Activated T-helper 1 cell treated with anti-CD3 and anti-CD28 coated beads, Interleukin-12 subunit alpha, Interleukin-12 subunit beta, Interleukin-2, Interleukin-4 antibody, amounts not matched to agents 30 ng/mL and 10 ng/mL and 1 ng/mL, durations not matched to agents 14 hours and 24 hours and 36 hours (primary cell): ENCODE data around the gene CBX8. TPM values are rescaled to one million over a fixed set of nuclear protein-coding genes. Genes with fewer than 3 reads are reported as not detected.

Source experiments
- DNase-seq: peaks from one replicate; pipeline ENCODE4 v3.0.0; 2021; ENCODE audit warnings: low spot score
- H3K27ac Mint-ChIP-seq: one replicate; pipeline ENCODE4 v1.8.0; 2021; ENCODE audit warnings: mild to moderate bottlenecking, mixed read lengths
- H3K27me3 Mint-ChIP-seq: one replicate; pipeline ENCODE4 v1.8.0; 2022; ENCODE audit warnings: mild to moderate bottlenecking, moderate library complexity, mixed read lengths; ENCODE audit not compliant: insufficient read depth
- H3K36me3 Mint-ChIP-seq: one replicate; pipeline ENCODE4 v1.8.0; 2021; ENCODE audit warnings: low read depth, mixed read lengths
- H3K4me1 Mint-ChIP-seq: one replicate; pipeline ENCODE4 v1.8.0; 2021; ENCODE audit warnings: low read depth, mixed read lengths
- H3K4me3 Mint-ChIP-seq: one replicate; pipeline ENCODE4 v1.8.0; 2021; ENCODE audit warnings: mild to moderate bottlenecking, moderate library complexity, mixed read lengths
- H3K9me3 Mint-ChIP-seq: one replicate; pipeline ENCODE4 v1.8.0; 2021; ENCODE audit warnings: mixed read lengths
- intact Hi-C: fragments of 100-400 bp; cut with micrococcal nuclease; formaldehyde crosslinking; loops from one replicate; pipeline ENCODE4 v1.15.1; 2024
- total RNA-seq: library from RNA; stranded (reverse); gene quantifications from 2 replicates; pipeline ENCODE4 v1.2.3, GENCODE V29; 2022

The CBX8 gene
- total RNA-seq, 1 donor from 2014 or later: 6.2 TPM

DNA sequence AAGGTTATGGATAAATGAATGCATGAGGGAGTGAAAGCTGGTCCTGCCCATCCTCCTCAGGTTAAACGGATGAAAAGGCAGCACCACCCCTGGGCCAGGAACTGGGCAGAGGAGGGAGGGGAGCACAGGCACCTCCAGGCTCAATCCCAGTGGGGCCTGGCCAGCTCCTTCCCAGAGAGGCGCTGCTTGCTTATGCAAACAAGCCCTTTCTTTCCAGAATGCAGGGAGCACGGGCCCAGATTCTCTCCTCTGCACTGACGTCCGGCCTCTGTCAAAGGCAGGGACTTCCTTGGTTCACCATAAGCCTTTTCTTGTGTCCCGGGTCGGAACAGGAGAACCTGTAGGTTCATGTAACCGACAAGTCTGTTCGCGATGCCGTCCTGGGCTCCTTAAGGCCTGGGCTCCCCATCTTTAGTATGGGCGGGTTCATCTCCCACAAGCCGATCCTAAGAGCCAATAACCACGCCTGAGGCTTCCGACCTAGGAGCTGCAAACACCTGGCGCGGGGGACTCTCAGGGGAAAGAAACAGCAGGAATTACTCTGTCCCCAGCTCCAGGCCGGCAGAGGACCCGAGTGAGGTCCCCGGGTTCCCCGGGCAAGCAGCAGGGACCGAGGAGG, 49.9 kb downstream of the CBX8 start:
- Mint-ChIP-seq H3K27me3 (peaks cover 39% of the 10 kb centered on the region), H3K4me3 (no peak overlapping the region), H3K9me3 (no peaks in the 10 kb centered on the region), H3K4me1 (peaks cover 11% of the 10 kb centered on the region), H3K36me3 (no peaks in the 10 kb centered on the region), H3K27ac (no peak overlapping the region)
- no peak for DNase-seq
- intact Hi-C loops: loop anchor here (1.0 to 2.0 kb wide), 4 partner anchors 30 to 250 kb away; partner anchors contain the start of genes CBX4 and CBX8

DNA sequence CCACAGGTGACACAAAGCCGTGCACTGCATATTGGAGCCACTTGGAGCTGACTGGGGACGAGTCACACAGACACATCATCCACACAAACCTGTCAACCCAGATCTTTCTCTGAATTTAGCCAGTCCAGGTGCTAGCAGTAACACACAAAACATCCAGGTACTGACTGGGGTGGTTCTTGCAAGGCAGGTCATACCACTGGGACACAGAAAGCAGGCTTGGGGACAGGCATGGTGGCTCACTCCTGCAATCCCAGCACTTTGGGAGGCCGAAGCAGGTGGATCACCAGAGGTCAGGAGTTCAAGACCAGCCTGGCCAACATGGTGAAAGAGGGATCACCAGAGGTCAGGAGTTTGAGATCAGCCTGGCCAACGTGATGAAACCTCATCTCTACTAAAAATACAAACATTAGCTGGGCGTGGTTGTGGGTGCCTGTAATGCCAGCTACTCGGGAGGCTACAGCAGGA, 51.2 kb downstream of the CBX8 start:
- H3K9me3 Mint-ChIP-seq: no peaks in the 10 kb centered on the region
- H3K27me3 Mint-ChIP-seq: peaks cover 33% of the 10 kb centered on the region
- no peaks in the 10 kb centered on the region for H3K36me3 Mint-ChIP-seq
- no peak overlapping the region for H3K27ac Mint-ChIP-seq
- no peak for DNase-seq
- H3K4me3 Mint-ChIP-seq: peak overlapping the region; percentile 11
- H3K4me1 Mint-ChIP-seq: peaks cover 11% of the 10 kb centered on the region
- intact Hi-C loops: loop anchor here (1.0 to 2.0 kb wide), 4 partner anchors 31 to 251 kb away; partner anchors contain the start of genes CBX4 and CBX8

DNA sequence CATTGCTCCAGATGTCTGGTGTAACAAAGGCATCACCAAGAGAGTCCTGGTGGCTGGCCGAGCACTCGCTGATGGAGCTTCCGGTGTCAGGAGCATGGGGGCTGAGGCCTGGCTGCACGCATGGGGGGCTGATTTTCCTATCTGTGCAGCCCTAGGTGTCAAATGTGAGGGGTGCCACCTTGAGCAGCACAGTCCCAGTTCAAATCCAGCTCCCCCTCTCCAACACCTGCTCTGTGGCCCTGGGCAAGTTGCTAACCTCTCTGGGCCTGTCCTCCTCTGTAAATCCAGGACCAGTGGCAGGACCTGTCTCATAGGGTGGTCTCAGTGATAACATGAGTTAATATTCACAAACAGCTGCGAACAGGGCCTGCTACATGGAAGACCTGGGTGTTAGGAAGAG, 53.3 kb downstream of the CBX8 start:
- no peaks in the 10 kb centered on the region for H3K9me3 Mint-ChIP-seq
- H3K4me1 Mint-ChIP-seq: peaks cover 11% of the 10 kb centered on the region
- intact Hi-C loops: no loop called here
- no peak for DNase-seq
- H3K27me3 Mint-ChIP-seq: peaks cover 35% of the 10 kb centered on the region
- no peak overlapping the region for H3K27ac Mint-ChIP-seq
- H3K4me3 Mint-ChIP-seq: no peak overlapping the region
- no peaks in the 10 kb centered on the region for H3K36me3 Mint-ChIP-seq

DNA sequence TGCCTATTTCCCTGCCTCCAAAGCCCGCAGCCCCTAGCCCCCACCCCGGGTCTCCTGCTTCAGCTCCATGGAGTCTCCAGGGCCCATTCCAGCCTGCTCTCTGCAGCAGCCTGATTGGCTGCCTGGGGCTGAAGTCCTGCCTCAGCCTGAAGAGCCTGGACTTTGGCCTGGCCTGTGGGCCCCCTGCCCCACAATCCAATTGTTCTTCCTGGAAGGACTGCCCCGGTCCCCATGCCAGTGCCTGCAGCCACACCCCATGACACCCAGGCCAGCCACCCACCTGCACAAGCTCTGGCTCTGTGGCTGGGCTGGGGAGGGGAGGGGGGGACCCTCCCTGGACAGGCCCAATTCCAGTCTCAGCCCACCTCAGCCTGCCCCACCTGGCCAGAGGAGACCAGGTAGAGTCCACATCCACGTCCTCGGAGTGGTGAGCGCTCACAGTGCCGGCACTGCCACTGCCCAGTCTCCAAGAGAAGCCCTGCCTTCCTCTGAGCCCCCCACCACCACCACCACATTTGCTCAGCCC, 53.9 kb downstream of the CBX8 start:
- peaks cover 11% of the 10 kb centered on the region for H3K4me1 Mint-ChIP-seq
- no peak overlapping the region for H3K27ac Mint-ChIP-seq
- peaks cover 35% of the 10 kb centered on the region for H3K27me3 Mint-ChIP-seq
- DNase-seq: no peak
- no peak overlapping the region for H3K4me3 Mint-ChIP-seq
- intact Hi-C loops: loop anchor here (1.0 kb wide), 2 partner anchors 15 to 227 kb away; no protein-coding TSS in a partner anchor
- H3K36me3 Mint-ChIP-seq: no peaks in the 10 kb centered on the region
- no peaks in the 10 kb centered on the region for H3K9me3 Mint-ChIP-seq

DNA sequence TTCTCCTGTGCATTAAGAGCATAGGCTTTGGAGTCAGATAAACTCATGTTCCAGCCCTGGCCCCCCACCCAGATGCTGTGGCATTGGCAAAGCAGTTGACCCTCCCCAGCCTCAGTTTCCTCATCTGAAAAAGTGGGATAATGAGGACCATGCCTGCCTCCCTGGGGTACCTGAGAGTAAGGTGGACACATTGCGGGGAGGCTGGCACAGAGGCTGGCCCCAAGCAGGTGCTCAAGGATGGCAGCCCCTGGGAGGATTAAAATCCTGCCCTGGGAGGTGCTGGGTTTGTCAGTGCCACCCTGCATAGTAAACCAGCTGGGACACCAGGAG, 54.3 kb downstream of the CBX8 start:
- no peaks in the 10 kb centered on the region for H3K9me3 Mint-ChIP-seq
- intact Hi-C loops: loop anchor here (1.0 kb wide), 2 partner anchors 14 to 228 kb away; no protein-coding TSS in a partner anchor
- no peak overlapping the region for H3K4me3 Mint-ChIP-seq
- H3K36me3 Mint-ChIP-seq: no peaks in the 10 kb centered on the region
- H3K27ac Mint-ChIP-seq: no peak overlapping the region
- DNase-seq: no peak
- H3K4me1 Mint-ChIP-seq: peaks cover 11% of the 10 kb centered on the region
- H3K27me3 Mint-ChIP-seq: peaks cover 31% of the 10 kb centered on the region

Other genes with a start within 250 kb of the CBX8 start
- not detected in 2 replicates for gene RBFOX3, start 186.0 kb downstream of the CBX8 start, total RNA-seq
- gene ENPP7, start 66.1 kb downstream of the CBX8 start, total RNA-seq: 0.10 and 0.16 TPM in 2 replicates
- gene CBX2, start 18.9 kb downstream of the CBX8 start, total RNA-seq: 4.7 and 5.1 TPM in 2 replicates
- 22.4 and 23.8 TPM in 2 replicates for gene CBX4, start 42.4 kb upstream of the CBX8 start, total RNA-seq
- gene TBC1D16, start 238.8 kb upstream of the CBX8 start, total RNA-seq: 1.8 and 1.9 TPM in 2 replicates
- 0.15 and 0.16 TPM in 2 replicates for gene CCDC40, start 239.6 kb upstream of the CBX8 start, total RNA-seq